ENCODE results near the gene TOR2A. TPM values are rescaled to one million over a fixed set of nuclear protein-coding genes. Genes with fewer than 3 reads are reported as not detected.

Gene TOR2A
- total and polyA plus RNA-seq, 4 donors, result 8.8 to 30.8 (median 16.9) TPM

GRCh38 chr9:127712867-127713266 is 22.2 kb downstream of the TOR2A start:
- H3K27me3 ChIP-seq (ENCODE audit: control insufficient read depth in 3 of 3, insufficient read depth in 3 of 3, low read length in 2 of 3), result no peaks in the 10 kb centered on the region
- peaks cover 0 to 10% (median 0%) of the 10 kb centered on the region in 5 donors for H3K4me1 ChIP-seq (ENCODE audit: control insufficient read depth in 5 of 5, insufficient read depth in 5 of 5, low read length in 5 of 5)
- 93 to 97% methylated on average over 10 of the region's 10 CpGs for WGBS, 2 donors
- no peak overlapping the region for H3K27ac ChIP-seq (ENCODE audit: low read depth in 1 of 2, low read length in 1 of 2)
- ATAC-seq (ENCODE audit: insufficient read depth, low FRiP score) (no peak), DNase-seq (no peak)
- TF ChIP-seq, protein P1, sequence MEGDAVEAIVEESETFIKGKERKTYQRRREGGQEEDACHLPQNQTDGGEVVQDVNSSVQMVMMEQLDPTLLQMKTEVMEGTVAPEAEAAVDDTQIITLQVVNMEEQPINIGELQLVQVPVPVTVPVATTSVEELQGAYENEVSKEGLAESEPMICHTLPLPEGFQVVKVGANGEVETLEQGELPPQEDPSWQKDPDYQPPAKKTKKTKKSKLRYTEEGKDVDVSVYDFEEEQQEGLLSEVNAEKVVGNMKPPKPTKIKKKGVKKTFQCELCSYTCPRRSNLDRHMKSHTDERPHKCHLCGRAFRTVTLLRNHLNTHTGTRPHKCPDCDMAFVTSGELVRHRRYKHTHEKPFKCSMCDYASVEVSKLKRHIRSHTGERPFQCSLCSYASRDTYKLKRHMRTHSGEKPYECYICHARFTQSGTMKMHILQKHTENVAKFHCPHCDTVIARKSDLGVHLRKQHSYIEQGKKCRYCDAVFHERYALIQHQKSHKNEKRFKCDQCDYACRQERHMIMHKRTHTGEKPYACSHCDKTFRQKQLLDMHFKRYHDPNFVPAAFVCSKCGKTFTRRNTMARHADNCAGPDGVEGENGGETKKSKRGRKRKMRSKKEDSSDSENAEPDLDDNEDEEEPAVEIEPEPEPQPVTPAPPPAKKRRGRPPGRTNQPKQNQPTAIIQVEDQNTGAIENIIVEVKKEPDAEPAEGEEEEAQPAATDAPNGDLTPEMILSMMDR (IDR thresholded peaks at IDR 0.05; ENCODE audit: control extremely low read depth, extremely low read depth), result no peak
- H3K4me3 ChIP-seq, result no peak overlapping the region
- H3K9ac ChIP-seq (ENCODE audit: insufficient read depth in 1 of 2, low read length in 2 of 2), result no peak overlapping the region
- H3K9me3 ChIP-seq (ENCODE audit: control insufficient read depth in 4 of 4, insufficient read depth in 3 of 4, low read length in 3 of 4), result no peaks in the 10 kb centered on the region
- H3K36me3 ChIP-seq (ENCODE audit: control insufficient read depth in 4 of 4, insufficient read depth in 4 of 4, low read length in 4 of 4), result peaks cover 0 to 6% (median 0%) of the 10 kb centered on the region in 4 donors

GRCh38 chr9:127712371-127712770 is 22.7 kb downstream of the TOR2A start:
- H3K9me3 ChIP-seq (ENCODE audit: control insufficient read depth in 4 of 4, insufficient read depth in 3 of 4, low read length in 3 of 4), result no peaks in the 10 kb centered on the region
- H3K9ac ChIP-seq (ENCODE audit: insufficient read depth in 1 of 2, low read length in 2 of 2), result no peak overlapping the region
- H3K4me3 ChIP-seq, result no peak overlapping the region
- no peak for ATAC-seq (ENCODE audit: insufficient read depth, low FRiP score)
- H3K4me1 ChIP-seq (ENCODE audit: control insufficient read depth in 5 of 5, insufficient read depth in 5 of 5, low read length in 5 of 5), result peaks cover 0 to 10% (median 0%) of the 10 kb centered on the region in 5 donors
- no peak for DNase-seq
- 93 to 95% methylated on average over 10 to 11 of the region's 11 CpGs for WGBS, 2 donors
- peaks cover 0 to 6% (median 0%) of the 10 kb centered on the region in 4 donors for H3K36me3 ChIP-seq (ENCODE audit: control insufficient read depth in 4 of 4, insufficient read depth in 4 of 4, low read length in 4 of 4)
- H3K27ac ChIP-seq (ENCODE audit: low read depth in 1 of 2, low read length in 1 of 2), result no peak overlapping the region
- TF ChIP-seq, protein P1 (IDR thresholded peaks at IDR 0.05; ENCODE audit: control extremely low read depth, extremely low read depth), result no peak
- H3K27me3 ChIP-seq (ENCODE audit: control insufficient read depth in 3 of 3, insufficient read depth in 3 of 3, low read length in 2 of 3), result no peaks in the 10 kb centered on the region

DNA sequence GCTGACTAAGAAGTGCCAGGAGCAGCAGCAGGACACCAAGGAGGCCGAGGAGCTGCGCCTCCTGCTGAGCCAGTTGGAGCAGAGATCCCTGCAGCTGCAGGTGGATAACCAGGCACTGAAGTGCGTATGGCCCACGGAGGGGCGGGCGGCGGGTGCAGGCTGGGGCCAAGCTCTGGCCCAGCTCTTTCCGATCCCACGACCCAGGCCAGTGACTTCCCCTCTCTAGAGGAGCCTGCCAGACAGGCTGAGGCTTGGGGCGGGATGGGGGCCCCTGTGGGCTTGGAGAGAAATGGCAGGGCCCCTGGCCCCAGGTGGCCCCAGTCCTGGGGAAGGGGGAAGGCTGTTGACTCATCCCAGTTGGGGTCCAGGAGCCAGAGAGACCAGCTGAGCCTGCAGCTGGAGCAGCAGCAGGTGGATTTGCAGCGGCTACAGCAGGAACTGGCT is 23.2 kb downstream of the TOR2A start:
- Histone ChIP-seq H3K9ac (ENCODE audit: insufficient read depth in 1 of 2, low read length in 2 of 2) (no peak overlapping the region), H3K27me3 (ENCODE audit: control insufficient read depth in 3 of 3, insufficient read depth in 3 of 3, low read length in 2 of 3) (no peaks in the 10 kb centered on the region), H3K4me1 (ENCODE audit: control insufficient read depth in 5 of 5, insufficient read depth in 5 of 5, low read length in 5 of 5) (peaks cover 0 to 10% (median 0%) of the 10 kb centered on the region in 5 donors), H3K9me3 (ENCODE audit: control insufficient read depth in 4 of 4, insufficient read depth in 3 of 4, low read length in 3 of 4) (no peaks in the 10 kb centered on the region), H3K4me3 (no peak overlapping the region), H3K27ac (ENCODE audit: low read depth in 1 of 2, low read length in 1 of 2) (no peak overlapping the region), H3K36me3 (ENCODE audit: control insufficient read depth in 4 of 4, insufficient read depth in 4 of 4, low read length in 4 of 4) (peaks cover 0 to 6% (median 0%) of the 10 kb centered on the region in 4 donors)
- DNase-seq, result no peak
- 68 to 85% methylated on average over 11 of the region's 11 CpGs for WGBS, 2 donors
- TF ChIP-seq, protein P1 (IDR thresholded peaks at IDR 0.05; ENCODE audit: control extremely low read depth, extremely low read depth), result no peak
- no peak for ATAC-seq (ENCODE audit: insufficient read depth, low FRiP score)

- peaks cover 0 to 6% (median 0%) of the 10 kb centered on the region in 4 donors for H3K36me3 ChIP-seq (ENCODE audit: control insufficient read depth in 4 of 4, insufficient read depth in 4 of 4, low read length in 4 of 4)
- no peaks in the 10 kb centered on the region for H3K9me3 ChIP-seq (ENCODE audit: control insufficient read depth in 4 of 4, insufficient read depth in 3 of 4, low read length in 3 of 4)
- H3K4me1 ChIP-seq (ENCODE audit: control insufficient read depth in 5 of 5, insufficient read depth in 5 of 5, low read length in 5 of 5), result peaks cover 0 to 10% (median 0%) of the 10 kb centered on the region in 5 donors
- H3K27ac ChIP-seq (ENCODE audit: low read depth in 1 of 2, low read length in 1 of 2), result no peak overlapping the region
- DNase-seq (no peak), ATAC-seq (ENCODE audit: insufficient read depth, low FRiP score) (no peak)
- TF ChIP-seq, protein P1 (IDR thresholded peaks at IDR 0.05; ENCODE audit: control extremely low read depth, extremely low read depth), result no peak
- H3K27me3 ChIP-seq (ENCODE audit: control insufficient read depth in 3 of 3, insufficient read depth in 3 of 3, low read length in 2 of 3), result no peaks in the 10 kb centered on the region
- 43 to 68% methylated on average over 9 of the region's 9 CpGs for whole genome bisulfite sequencing, 2 donors
- H3K9ac ChIP-seq (ENCODE audit: insufficient read depth in 1 of 2, low read length in 2 of 2), result no peak overlapping the region
- no peak overlapping the region for H3K4me3 ChIP-seq
These were observed 23.8 kb downstream of the TOR2A start for GRCh38 chr9:127711226-127711701.
